ENCODE measurements around the gene COG7.
"Not testable (repeated sequence)": the region's sequence is repeated elsewhere in the genome, so short reads cannot be mapped to it uniquely, and the experiment has no call there.

COG7 gene

DNA sequence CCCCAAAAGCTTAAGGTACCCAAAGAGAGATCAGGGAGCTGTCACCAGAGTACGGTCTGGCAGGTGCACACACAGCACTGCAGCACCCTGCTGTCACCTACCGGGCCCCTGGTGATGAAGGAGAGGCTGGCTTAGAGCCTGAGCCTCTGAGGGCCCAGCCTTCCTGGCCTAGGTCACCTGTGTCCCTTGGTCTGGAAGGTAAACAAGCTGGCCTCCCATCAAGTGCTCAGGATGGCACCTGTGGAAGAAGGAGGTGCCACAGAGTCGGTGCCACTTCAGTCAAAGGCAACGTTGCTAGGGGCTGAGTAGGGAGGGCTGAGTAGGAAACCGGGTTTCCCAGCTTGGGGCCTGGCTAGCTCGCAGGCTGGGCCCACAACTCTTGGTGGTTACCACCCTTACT is 70.7 kb downstream of the COG7 start:
- DNase-seq, result no peak

DNA sequence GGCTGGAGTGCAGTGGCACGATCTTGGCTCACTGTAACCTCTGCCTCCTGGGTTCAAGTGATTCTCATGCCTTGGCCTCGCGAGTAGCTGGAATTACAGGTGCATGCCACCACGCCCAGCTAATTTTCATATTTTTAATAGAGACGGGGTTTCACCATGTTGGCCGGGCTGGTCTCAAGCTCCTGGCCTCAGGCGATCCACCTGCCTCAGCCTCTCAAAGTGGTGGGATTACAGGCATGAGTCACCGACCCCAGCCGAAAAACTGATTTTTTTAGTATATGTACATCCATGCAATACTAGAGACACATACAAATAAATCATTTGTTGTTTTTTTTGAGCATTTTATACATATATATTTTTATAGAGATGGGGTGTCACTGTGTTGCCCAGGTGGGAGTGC is 71.3 kb downstream of the COG7 start:
- not testable (repeated sequence) for DNase-seq

DNA sequence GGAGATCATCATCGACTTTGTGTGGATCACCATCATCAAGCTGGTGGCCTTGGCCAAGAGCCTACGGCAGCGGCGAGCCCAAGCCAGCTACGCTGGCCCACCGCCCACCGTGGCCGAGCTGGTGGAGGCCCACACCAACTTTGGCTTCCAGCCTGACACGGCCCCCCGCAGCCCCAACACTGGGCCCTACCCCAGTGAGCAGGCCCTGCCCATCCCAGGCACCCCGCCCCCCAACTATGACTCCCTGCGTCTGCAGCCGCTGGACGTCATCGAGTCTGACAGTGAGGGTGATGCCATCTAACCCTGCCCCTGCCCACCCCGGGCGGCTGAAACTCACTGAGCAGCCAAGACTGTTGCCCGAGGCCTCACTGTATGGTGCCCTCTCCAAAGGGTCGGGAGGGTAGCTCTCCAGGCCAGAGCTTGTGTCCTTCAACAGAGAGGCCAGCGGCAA is 72.5 kb downstream of the COG7 start:
- DNase-seq, result no peak

- DNase-seq, result no peak
Observed at GRCh38 chr16:23379707-23380106, 73.3 kb downstream of the COG7 start.

DNA sequence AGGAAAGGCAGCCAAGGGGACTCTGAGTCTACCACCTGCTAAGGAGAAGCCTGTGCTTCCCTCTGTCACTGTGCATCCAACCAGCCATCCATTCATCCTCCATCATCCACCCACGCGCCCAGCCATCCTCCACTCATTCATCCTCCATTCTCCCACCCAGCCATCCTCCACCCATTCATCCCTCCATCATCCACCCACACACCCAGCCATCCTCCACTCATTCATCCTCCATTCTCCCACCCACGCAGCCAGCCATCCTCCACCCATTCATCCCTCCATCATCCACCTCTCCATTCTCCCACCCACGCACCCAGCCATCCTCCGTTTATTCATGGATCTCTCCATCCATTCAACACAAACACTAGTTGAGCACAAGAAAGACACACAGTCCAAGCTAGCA is 74.1 kb downstream of the COG7 start:
- no peak for DNase-seq

DNA sequence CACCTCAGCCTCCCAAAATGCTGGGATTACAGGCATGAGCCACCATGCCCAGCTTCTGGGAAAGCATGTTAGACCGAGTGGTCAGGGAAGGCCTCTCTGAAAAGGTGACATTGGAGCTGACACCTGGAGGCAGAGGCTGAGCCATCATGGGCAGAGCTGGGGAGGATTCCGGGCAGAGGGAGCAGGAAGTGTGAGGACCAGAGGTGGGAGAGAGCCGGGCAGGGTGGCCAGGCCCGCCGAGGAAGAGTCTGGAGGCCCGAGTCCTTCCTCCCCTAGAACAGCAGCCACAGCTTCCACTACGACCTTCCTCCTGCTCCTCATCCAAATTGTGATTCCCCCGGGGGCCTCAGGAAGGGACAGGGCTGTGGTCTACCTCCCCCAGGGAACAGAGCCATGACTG is 74.7 kb downstream of the COG7 start:
- no peak for DNase-seq

DNA sequence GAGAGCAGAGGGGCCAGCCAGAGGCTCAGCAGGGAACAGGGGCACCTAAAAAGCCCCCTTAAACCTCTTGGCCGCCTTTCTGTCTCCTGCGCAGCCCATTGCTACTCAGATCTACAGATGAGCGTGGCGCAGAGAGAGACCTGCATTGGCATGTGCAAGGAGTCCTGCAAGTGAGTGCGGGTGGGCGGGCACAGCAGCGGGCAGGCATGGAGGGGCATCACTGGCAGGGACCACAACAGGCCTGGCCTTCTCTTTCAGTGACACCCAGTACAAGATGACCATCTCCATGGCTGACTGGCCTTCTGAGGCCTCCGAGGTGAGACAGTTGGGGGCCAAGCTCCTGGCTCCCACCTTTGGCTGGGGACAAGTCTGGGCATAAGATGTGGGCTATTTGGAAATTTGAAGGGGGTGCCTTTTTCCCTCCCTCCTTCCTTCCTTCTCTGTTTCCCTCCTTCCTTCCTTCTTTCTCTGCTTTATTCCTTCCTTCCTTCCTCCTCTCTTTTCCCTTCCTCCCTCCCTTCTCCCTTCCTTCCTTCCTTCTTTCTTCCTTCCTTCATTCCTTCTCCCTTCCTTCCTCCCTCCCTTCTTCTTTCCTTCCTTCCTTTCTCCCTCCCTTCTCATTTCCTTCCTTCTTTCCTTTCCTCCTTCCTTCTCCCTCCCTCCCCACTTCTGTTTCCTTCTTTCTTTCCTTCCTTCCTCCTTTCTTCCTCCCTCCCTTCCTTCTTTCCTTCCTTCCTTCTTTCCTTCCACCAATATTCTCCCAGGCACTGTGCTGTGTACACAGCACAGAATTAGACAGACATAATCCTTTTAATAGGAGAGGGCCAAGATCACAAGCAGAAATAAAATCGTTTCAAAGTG is 75.7 kb downstream of the COG7 start:
- DNase-seq, result no peak

DNA sequence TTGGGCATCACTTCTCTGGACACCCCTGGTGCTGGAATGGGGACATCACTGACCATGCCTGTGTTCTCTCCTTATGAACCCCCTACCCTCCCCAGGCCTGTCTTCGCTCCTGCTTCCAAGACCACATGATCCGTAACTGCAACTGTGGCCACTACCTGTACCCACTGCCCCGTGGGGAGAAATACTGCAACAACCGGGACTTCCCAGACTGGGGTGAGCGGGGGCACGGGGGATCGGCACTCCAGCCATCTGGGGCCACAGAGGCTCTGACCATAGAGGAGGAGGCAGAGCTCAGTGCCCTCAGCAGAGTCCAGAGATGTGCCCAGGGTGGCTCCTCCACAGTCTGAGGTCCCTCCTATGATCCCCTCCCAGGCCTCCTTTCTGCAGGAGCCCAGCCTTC is 77.3 kb downstream of the COG7 start:
- no peak for DNase-seq

DNA sequence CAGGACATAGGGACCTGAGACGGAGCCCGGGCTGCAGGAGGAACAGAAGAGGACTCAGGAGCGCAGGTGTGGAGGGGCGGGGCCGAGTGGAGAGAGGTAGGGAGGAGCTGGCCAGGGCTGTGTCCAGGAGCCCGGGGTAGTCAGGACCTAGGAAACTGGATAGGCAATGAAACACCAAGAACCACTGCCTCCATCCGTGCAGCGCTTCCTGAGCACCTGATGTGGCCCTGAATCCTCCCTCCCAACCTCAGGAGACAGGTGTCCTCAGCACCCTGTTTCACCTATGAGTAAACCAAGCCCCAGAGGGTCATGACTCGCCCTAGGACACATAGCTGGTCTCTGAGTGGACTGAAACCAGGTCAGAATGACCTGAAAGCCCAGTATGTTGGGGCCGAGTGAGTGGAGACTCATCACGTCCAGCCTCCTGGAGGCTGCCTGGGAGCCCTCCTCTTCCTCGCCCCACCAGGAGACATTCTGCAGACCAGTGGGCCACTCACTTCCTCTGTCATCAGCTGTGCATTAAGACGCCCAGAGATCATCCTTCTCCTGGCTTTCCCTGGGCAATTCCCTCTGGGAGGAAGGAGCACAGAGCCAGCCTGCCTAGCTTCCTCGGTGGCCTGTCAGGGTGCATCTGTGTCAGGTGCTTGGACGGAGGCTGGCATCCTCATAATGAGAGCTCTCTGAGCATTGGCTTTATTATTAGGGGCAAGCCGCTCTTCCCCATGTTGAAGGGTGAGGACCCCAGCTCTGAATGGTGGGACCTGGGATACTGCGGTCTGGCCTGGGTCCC is 78.1 kb downstream of the COG7 start:
- DNase-seq, result no peak

DNA sequence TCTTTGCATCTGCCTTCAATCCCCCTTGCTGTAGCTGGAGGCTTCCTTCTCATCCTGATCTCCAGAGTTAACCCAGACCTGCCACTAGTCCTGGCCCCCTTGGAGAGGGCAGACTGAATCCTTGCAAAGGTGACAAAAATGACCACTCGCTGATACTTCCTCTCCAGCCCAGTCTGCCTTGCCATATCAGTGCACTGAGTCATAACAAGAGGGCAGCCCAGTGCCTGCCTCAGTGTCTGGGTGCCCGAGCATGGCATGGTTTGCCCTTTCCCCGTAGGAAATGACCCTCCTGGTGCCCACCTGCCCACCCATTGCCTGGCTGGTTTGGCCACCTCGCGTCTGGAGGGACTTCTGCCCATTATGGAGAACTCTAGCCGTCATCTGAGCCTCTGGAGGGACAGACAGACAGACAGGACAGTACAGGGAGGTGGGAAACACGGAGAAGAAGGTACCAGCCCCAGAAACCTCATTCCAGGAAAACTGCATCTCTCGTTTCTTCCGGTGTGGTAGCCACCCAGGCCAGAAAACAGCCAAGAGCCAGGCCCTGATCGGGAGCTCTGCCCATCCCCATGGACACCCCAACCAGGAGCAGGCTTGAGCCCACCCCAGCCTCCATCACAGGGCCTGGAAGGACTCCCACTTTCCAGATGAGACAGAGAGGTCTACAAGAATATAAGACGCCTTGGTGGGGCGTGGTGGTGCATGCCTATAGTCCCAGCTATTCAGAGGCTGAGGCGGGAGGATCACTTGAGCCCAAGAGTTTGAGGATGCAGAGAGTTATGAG is 79.4 kb downstream of the COG7 start:
- no peak for DNase-seq

DNA sequence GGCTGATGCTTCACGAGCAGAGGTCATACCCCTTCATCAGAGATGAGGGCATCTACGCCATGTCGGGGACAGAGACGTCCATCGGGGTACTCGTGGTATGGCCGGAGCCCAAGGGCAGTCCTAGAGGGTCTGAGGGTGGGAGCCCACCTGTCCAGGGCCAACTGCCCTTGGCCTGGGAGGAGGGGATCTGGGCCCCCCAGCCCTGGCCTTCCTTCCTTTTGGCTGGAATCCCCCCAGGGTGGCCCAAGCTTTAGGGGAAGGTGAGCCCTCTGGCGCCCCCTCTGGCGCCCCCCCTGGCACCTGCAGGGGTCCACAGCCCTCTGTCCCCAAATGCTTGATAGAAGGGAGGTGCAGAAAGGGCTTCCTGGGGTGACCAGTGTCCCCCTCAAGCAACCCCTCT is 81.6 kb downstream of the COG7 start:
- DNase-seq, result no peak

- DNase-seq, result no peak
Observed at GRCh38 chr16:23369416-23369815, 83.6 kb downstream of the COG7 start.

DNA sequence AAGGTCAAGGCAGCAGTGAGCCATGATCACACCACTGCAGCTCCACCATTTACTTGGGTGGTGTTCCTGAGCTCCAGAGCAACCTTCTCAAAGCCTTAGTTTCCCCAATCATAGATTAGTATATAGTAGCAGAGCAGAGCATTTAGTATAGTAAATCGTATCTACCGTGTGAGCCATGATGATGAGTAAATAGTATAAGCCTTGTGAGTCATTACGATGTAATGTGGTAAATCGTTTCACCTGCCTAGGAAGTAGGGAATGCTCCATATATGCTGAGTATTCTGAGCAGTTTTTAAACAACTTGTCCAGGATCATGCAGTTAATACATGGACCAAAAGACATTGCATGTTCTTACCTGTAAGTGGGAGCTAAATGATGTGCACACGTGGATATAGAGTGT is 84.5 kb downstream of the COG7 start:
- no peak for DNase-seq

DNA sequence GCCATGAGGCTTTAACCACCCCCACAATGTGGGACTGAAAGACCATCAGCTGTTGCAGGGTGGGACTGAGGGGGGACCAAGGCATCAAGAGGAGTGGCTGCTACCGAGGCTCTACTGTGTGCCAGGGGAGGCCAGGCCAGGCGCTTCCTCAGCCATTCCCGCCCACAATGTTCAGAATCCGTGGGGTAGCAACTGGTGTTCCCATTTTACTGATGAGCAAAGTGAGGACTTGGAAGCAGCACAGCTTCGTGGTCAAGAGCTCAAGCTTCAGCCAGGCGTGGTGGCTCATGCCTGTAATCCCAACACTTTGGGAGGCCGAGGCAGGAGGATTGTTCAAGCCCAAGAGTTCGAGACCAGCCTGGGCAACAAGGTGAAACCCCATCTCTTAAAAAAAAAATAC is 85.0 kb downstream of the COG7 start:
- DNase-seq, result no peak

DNA sequence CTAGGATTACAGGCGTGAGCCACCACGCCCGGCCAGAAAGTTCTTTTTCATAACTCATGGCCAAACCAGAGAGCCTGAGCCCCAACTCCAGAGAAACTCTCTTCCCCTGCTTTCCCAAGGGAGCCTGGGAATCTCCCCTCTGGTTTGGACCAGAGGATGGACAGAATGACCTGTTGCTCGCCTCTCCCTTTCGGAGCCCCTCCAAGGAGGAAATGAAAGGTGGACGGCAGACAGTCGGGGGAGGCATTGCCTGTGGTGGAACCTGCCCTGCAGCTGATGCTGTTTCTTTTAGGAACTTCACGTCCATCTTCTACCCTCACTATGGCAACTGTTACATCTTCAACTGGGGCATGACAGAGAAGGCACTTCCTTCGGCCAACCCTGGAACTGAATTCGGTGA is 85.4 kb downstream of the COG7 start:
- no peak for DNase-seq

- DNase-seq, result not testable (repeated sequence)
Observed at GRCh38 chr16:23366341-23366740, 86.6 kb downstream of the COG7 start.

DNA sequence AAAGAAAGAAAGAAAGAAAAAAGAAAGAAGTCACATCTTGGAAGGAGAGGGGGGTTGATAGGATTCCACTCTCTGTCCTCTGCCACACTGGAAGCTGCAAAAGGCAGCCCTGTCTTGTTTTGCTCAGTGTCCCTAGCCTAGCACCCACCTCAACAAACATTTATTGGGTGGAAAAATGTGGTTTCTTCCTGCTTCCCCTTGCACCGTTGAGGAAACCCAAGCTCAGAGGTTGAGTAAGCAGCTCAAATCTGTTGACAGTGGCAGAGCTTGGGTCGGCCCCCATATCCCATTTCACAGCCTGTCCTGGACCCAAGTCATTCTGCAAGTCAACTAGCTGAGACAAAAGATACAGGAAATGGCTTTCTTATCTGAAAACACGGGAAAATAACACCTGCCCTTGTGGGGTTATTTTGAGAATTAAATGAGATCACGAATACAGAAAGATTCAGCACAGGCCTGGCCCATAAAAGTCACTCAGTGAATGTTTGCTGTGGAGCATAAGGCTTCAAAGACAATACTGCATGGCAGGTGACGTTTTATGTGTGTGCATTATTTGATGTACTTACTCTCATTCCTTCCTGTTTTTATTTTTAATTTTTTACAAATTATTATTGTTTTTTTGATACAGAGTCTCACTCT is 87.3 kb downstream of the COG7 start:
- no peak for DNase-seq

DNA sequence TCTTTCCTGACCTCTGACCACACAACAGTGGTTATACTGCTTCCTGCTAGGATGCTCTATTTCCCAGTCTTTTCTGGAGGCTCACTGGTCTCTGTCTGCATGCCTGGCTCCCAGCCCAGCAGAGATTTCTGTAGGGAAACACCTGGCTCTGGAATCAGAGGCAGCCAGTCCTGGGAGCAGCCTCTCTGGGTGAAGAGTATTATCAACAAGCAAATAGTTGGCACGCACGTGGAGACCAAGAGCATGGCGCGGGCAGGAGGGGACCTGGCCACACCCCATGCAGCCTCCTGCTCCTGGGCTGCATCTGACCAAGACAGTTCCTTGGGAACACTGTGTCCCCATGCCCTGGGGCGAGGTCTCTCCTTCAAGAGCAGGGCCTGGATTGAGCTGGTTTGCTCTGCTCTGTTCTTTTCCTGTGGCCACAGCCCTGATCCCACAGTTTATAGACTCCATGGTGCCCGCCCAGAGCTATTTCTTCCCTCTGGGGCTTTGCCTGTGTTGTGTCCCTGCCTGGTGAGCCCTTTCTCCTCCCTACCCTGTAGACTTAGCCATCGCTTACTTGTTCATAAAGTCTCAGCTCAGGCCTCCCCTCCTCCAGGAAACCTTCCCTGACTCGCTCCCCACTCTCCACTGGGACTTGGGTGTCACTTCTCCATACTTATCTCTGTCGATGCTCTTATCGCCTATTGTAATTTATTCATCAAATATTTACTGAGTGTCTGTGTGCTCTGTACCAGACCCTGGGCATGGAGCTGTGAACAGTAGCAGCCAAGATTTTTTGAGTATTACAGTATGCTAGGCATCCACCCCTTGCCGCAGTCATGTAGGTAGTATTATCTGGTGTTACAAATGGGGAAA is 90.3 kb downstream of the COG7 start:
- no peak for DNase-seq

GRCh38 chr16:23359092-23359760 is 93.8 kb downstream of the COG7 start:
- no peak for DNase-seq

- DNase-seq, result no peak
Observed at GRCh38 chr16:23357761-23358290, 95.2 kb downstream of the COG7 start.

DNA sequence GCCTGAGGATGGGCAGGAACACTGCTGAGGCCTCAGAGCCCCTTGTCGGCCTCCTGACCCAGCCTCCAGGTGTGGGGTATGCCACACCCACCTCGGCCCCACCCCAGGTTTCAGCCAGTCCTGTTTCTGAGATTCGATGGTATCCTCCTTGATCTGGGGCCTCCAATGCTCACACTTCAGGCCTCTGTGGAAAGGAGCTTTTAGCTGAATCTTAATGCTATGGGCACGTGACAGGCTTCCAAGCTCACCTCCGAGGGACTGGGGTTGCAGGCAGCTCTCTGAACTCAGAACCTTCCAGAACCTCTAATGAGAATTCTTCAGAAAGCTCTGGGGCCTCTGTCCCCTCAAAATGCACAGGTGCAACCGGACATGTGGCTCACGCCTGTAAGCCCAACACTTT is 96.0 kb downstream of the COG7 start:
- DNase-seq, result no peak

All from right hindlimb (tissue), 1 donor.